Urothelium cell line (cell line): Measurements from ENCODE around the gene COL17A1.

Experiments
- DNase-seq: peaks from one replicate; pipeline ENCODE4 v3.0.0; 2011; ENCODE audit warnings: low spot score, mixed read lengths
- FAIRE-seq: peaks from 2 replicates; lab custom pipeline; 2011; peaks lifted over from hg19 to GRCh38; lab: Jason Lieb, UNC

Gene COL17A1

DNA sequence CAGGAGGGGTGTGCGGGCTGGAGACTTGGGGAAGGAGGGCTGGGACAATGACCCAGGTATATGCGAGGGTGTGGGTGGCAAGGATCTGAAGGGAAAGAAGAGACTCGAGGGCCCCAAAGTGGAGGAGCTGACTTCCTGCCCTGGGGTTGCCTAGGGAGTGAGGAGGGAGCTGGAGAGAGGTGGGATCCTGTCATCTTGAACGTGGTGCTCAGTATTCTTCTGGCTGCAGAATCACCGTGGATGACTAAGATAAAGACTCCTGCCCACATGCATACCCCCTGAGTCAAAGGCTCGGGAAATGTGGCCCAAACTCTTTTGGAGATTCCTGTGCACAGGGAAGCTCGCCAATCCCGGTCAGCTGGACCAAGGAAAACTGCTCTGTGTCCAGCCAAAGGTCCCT, 31.2 kb downstream of the COL17A1 start:
- FAIRE-seq, result no peak
- peak; percentile 86 for DNase-seq

- DNase-seq (no peak), FAIRE-seq (no peak)
Measured at GRCh38 chr10:104053201-104053600, 32.5 kb downstream of the COL17A1 start.

DNA sequence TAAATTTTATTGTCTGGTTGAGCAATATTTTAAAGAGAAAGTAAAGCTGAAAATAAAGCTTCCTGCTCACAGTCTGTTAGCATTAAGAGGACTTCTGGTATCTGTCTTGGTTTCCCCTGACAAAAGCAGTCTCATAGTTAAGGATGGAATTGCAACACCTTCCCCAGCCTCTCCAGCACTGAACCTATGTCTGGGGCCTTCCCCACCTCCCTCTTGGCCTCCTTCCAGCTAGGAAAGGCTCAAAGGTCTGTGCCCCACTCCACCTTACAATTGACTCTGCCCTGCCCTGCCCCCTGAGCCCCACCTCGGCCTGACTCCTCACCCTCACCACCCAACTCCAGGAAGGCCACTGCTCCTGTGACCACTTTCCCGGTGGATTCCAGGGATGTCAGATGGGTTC, 33.2 kb downstream of the COL17A1 start:
- FAIRE-seq (no peak), DNase-seq (no peak)

DNA sequence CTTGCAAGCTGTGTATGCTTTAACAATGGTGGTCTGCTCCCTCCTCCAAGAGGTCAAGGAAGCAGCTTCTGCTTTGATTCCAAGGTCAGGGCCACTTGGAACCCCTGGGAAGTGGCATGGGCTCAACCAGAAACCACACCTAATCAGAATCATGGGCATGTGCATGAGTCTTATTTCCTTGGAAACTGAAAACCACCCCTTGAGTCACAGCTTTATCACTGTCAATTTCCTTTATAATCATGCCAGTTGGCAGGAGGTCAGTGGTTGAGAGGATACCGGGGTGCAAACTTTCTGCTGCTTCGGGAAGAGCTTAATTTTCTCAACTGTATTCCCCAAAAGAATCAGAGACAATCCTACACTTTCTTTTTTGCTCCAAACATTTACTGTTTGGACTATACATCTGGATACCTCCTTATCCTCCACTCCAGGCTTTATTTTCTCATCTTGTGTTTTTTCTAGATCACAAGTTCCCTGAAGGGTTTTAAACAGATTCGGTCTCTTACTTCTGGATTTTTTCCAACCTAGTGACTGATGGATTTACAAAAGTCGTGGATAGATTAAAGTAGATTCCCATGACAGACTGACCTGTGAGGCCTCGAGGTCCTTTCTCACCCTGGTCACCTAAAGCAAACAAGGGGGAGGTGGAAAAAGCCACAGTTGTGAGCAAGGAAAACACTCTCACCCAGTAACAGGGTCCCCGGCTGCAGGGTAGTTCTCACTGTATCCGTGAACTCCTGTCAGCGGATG, 36.0 kb downstream of the COL17A1 start:
- FAIRE-seq (no peak), DNase-seq (peak; percentile 41)

- DNase-seq (no peak), FAIRE-seq (no peak)
Measured at GRCh38 chr10:104046651-104047050, 39.0 kb downstream of the COL17A1 start.

- peak; percentile 61 for DNase-seq
Measured at GRCh38 chr10:104045151-104046089, 40.3 kb downstream of the COL17A1 start.

DNA sequence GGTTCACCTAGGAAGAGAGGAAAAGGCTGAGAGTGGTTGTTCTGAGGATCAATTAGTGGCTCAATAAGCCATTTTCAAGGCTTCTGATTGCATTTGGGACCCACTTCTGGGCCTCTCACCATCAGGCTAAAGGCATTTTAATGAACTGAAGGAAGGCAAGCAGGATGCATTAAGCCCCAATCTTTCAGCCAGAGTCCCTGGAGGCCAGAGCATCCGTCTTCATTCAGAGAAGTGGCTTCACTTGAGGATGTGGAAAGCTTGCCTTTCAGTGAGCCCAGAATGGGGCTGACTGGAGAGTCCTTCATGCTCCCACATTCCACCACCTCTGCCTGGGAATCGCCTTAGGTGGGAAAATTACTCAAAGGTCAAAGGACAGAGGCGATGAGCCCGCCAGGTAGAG, 41.8 kb downstream of the COL17A1 start:
- DNase-seq (no peak), FAIRE-seq (no peak)

More at GRCh38 chr10:104045151-104046089, 40.3 kb downstream of the COL17A1 start:
- FAIRE-seq, result no peak

DNA sequence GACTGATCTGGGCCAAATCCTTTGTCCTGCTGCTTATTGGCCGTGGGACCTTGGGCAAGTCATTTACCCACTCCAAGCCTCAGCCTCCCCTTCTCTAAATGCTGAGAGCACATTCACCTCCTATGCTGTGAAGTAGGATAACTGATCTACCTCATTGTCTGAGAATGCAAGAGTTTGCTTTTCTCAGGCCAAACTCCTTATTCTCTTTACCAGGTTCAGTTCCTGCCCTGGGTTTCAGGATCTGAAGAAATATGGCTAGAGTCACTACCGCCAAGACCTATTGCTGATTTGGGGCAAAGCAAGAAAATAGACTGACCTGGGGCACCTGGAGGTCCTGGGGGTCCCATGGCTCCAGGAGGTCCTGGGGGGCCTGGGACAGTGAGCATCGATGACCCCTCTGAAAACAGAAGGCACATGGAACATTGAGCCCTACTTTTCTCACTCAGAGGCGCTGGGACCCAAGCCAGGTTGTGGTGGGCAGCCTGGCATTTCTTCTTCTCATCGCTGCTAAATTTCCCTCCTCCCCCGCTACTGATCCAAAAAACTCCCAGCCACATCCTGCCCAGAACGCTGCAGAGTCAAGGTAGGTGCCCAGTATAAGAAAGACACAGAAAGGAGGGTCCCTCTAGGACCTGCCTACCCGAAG, 42.4 kb downstream of the COL17A1 start:
- no peak for FAIRE-seq
- DNase-seq, result no peak

DNA sequence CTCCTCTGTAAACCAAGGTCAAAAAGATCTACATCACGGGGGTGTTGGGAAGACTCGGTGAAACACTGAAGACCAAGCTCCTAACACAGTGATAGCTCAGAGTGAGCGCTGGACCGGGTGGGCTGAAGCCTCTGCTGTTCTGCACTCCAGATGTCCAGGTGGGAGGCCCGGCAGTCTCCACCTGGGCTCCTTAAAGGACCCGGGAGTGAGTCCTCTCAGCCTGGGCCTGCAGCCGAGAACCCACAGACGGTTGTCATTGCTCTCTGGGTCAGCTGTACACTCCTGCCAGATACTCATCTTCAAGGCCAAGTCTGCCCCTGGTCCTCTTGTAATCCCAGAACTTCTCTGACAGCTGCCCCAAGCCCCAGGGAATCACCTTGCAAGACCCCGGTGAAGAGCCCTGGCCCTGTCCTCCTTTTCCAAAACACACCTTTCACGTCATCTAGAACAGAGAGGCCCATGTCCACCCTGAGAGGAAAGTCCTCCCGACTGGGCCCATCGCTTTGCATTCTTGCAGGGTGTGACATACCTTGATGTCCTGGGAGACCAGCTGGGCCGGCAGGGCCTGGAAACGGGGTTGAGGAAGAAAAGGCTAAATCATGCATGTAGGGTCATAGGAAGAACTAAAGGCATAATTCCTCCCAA, 43.7 kb downstream of the COL17A1 start:
- no peak for FAIRE-seq
- DNase-seq, result no peak

- DNase-seq (no peak), FAIRE-seq (no peak)
Measured at GRCh38 chr10:104040862-104041789, 44.6 kb downstream of the COL17A1 start.

GRCh38 chr10:104040382-104040781, 45.3 kb downstream of the COL17A1 start:
- peak; percentile 5 for FAIRE-seq
- DNase-seq, result no peak

GRCh38 chr10:104038958-104039752, 46.5 kb downstream of the COL17A1 start:
- FAIRE-seq, result no peak
- DNase-seq, result no peak

- no peak for DNase-seq
- FAIRE-seq, result no peak
Measured at GRCh38 chr10:104038537-104038936, 47.1 kb downstream of the COL17A1 start.

- no peak for DNase-seq
- FAIRE-seq, result no peak
Measured at GRCh38 chr10:104037261-104037951, 48.3 kb downstream of the COL17A1 start.

DNA sequence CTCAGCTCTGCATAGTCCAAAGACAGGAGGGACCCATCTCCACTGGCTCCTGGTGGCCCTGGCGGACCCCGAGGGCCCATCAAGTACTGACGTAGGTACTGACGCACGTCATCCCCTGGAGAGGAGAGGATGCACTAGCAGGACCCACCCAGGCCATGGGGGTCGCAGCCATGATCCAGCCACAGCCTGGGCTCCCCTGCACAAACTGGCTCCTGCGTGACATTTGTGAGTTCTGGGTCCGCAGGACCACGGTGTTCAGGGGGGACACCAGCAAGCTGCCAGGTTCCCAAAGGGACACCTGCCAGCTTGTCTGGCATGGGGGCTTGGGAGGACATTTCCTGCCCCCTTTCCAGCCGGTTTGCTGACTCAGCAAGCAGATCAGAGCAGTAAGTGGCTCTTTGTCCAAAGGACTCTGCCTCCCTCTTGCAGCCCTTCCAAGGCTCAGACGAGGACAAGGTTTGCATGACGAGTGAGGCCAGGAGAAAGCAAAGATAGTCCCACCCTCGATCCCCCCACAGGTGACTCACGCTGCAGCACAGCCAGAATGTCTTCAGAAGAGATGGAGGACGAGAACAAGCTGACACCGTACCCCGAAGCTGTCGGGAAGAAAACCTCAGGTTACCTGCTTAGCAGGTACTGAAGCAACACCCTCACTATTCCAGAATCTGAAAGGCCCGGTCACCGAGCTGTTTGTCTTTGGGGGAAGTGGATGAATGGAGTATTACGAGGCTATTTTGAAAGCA, 49.0 kb downstream of the COL17A1 start:
- no peak for FAIRE-seq
- DNase-seq, result no peak

GRCh38 chr10:104036069-104036384, 49.7 kb downstream of the COL17A1 start:
- FAIRE-seq (peak; percentile 98), DNase-seq (no peak)

- DNase-seq (no peak), FAIRE-seq (no peak)
Measured at GRCh38 chr10:104035194-104036068, 50.2 kb downstream of the COL17A1 start.
